GM18907 (cell line): Measurements from ENCODE around the gene SCAPER.
"Not testable (repeated sequence)": the region's sequence is repeated elsewhere in the genome, so short reads cannot be mapped to it uniquely, and the experiment has no call there.

Experiments
- ATAC-seq: cut with Tn5 transposase; IDR thresholded peaks from one replicate; pipeline ENCODE4 v1.9.1; 2021; ENCODE audit warnings: mild to moderate bottlenecking, moderate library complexity; ENCODE audit not compliant: unreplicated experiment

Gene SCAPER

DNA sequence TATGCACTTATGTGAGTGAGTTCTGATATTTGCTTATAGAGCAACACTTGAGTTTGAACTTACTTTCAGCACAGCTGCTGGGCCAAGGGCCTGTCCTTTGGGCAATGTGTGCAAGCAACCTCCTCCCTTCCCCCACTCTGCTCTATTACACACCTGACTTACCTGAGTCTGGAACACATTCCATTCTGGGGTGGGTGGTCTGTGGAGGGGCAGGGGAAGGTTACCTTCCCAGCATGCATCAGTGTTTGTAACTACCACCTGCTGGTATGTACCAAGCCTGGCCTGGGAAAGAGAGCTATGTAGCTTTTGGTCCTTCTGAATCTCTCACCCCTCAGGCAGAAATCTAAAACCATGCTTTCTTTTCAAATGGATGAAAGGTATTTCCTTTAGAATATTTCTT is 465.6 kb downstream of the SCAPER start:
- no peak for ATAC-seq

DNA sequence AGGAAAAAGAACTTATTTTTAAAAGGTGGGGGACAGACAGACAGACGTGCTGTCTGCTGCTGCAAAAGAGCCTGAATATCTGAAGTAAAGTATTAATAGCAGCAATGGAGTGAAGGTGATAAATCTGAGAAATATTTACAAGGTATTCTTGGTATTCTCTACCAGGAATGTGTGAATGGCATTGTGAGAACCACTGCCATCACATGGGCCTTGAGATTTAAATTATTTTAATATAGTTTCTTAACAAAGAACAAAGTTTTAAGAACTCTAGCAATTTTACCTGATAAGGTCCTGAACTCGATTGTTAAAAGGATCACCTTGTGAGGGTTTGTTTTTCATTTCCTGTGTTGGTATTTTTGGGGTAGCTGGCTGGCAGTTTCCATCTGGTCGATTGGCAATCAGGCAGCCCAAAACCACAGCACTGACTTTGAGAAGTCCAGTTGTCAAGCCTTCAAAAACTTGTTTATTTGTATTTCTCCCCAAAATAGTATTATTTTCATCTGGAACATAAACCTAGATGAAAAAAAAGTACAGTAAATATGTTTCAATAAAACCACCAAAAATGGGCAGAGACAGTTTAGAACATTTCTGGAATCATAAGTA is 471.2 kb downstream of the SCAPER start:
- no peak for ATAC-seq

DNA sequence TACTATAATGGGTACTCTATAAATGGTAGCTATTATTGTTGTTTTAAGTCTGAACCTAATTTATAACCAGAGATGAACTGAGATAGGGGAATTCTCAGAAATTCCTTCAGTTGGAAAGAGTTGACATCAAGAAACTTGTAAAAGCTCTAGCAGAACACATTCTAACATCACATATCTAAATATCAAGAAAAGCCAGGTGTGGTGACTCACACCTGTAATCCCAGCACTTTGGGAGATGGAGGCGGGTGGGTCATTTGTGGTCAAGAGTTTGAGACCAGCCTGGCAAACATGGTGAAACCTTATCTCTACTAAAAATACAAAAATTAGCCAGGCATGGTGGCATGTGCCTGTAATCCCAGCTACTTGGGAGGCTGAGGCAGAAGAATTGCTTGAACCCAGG is 472.1 kb downstream of the SCAPER start:
- ATAC-seq: not testable (repeated sequence)

DNA sequence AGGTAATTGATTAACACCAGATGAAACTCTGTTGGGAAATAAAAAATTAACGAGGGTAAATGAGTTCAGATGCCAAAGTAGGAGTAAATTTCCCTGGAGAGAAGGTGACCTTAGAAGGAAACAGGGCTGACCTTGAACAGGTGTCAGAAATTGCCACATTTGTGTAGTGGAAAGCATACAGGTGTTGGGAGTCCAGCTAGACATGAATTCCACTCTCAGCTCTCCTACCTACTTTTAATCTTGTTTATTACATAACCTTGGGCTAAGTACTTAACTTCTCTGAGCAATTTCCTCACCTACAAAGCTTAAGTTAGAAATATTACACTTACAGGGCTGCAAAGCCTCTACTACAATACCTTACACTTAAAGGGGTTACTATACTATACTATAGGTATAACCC is 472.5 kb downstream of the SCAPER start:
- ATAC-seq: no peak

DNA sequence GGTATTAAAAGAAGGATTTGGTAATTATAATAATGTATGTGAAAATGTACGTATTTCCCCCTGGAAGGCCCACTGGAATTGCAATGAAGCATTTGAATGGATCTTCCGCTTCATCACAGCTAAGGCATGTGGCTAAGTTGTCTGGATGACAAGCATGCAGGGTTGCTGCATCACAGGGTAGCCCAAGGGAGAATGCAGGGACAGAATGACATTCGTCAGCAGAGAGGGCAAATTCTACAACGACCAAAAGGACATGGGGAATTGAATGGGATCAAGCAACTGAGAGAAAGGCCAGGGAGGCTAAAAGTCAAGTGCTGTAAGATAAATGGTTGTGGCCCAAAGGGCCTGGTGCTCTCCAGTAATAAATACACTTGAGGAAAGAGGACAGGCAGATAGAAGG is 473.2 kb downstream of the SCAPER start:
- no peak for ATAC-seq

DNA sequence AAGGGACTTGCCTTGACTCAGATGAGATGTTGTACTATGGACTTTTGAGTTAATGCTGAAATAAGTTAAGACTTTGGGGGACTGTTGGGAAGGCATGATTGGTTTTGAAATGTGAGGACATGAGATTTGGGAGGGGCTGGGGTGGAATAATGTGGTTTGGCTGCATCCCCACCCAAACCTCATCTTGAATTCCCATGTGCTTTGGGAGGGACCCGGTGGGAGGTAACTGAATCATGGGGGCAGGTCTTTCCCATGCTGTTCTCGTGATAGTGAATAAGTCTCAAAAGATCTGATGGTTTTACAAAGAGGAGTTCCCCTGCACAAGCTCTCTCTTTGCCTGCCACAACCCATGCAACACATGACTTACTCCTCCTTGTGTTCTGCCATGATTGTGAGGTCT is 474.4 kb downstream of the SCAPER start:
- not testable (repeated sequence) for ATAC-seq

DNA sequence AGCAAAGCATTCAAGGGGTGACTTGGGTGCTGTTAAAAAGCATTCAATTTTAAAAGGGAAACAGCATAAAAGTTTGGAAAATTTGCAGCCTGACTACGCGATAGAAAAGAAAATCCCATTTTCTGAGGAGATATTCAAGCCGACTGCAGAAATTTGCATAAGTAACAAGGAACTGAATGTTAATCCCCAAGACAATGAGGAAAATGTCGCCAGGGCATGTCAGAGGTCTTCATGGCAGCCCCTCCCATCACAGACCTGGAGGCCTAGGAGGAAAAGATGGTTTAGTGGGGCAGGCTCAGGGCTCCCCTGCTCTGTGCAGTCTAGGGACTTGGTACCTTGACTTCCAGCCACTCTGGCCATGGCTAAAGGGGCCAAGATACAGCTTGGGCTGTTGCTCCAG is 475.5 kb downstream of the SCAPER start:
- ATAC-seq: no peak

DNA sequence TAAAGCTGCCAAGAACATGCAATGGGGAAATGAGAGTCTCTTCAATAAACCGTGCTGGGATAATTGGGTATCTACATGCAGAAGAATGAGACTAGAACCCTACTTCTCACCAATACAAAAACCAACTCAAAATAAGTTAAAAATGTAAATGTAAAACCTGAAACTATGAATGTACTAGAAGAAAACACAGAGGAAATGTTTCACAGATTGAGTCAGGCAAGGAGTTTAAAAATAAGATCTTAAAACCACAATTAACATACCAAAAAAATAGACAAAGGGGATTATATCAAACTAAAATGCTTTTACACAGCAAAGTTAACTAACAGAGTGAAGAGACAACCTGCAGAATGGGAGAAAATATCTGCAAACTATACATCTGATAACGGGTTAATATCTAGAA is 478.2 kb downstream of the SCAPER start:
- ATAC-seq: no peak

DNA sequence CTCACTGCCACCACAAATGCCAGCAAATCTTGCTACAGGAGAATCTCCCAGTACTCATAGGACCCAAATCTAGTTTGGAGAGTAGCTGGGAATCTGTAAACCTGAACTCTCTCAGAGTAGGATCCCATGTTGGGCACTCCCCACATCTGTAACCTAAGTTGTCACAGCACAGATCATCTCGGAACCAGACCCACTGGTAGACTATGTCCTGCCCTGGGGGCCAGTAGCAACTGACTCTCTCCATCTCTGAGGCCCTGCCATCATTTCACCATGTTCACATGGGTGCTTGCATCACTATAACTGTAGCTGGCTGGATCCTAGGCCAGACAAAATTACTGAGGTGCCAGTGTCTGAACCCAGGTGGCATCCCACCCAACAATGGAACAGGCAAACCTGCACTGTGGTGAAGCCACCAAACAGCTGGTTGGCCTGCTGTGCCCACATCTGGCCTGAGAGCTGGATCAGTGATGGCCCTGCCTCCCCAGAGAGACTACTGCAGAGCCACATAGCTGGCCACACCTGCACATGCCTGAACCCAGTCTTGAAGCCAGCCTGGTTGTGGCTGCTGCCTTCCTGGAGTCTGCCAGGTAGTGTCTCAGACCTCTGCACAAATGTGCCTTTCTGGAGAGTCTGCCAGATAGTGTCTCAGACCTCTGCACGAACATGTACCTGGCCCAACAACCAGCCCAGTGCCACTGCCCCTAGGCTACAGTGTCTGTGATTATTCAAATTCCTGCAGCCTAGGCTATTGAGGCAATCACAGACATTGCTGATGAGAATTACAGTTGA is 486.6 kb downstream of the SCAPER start:
- ATAC-seq: no peak

DNA sequence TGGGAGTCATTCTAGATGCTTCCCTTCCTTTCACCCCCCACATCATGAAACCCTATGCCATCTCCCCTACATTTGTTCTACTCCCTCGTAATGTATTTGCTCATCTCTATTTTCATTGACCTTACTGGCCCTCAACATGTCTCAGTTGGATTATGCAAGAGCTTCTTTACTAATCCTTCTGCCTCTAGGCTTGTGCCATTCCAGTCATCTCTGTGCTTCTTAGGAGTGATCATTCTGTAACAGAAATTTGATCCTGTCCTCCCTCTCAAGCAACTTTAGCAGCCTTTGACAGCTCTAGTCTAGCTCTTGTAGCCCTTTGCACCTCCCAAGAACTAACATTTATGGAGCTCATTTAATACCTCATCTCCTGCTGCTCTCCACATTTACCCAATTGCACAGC is 503.9 kb downstream of the SCAPER start:
- ATAC-seq: no peak

DNA sequence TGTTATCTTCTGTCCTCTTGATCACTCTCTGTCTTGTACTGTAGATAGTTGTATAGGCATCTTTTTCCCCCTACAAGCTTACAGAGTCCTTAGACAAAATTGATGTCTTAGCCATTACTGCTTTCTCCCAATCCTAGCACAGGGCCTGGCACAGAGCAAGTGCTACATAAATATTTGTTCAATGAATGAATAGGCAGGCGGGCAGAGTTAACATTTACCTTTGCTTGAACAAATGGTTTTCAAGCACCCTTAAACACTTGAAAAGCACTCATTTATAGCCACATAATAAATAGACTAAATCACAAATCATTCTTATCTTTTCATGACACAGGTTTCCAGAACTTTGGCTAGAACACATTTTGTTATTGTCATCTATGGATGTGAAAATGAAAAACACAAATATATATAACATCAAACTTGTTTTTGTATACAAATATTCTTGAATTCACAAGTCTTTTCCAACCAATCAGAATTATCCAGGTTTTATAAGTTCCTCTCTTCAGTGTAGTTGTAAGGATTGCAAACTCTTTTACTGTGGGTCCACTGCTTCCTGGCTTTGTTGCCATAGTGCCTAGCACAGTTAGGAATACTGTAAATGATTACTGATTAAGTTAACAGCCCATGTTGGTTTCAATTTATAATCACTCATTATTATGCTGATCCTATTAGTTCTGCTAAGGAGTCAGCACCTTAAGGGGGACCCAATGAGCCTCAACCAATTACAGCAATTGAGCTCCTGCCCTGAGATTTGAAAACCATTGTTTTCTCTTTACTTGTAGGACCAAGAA is 506.6 kb downstream of the SCAPER start:
- ATAC-seq: no peak

DNA sequence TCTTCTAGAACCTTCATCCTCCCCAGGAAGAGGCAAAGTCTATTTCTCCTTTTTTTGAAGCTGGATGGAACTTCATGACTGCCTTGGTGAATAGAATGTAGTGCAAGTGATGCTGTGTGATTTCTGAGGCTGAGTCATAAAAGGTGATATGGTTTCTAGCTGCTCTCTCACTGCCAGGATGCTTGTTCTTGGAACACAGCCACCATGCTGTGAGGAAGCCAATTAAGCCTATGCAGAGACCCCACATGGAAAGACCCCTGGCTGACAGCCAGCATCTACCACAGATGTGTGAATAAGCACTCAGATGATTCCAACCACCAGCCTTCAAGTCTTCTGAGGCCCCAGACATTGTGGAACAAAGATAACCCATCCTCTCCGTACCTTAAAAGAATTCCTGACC is 511.5 kb downstream of the SCAPER start:
- no peak for ATAC-seq

DNA sequence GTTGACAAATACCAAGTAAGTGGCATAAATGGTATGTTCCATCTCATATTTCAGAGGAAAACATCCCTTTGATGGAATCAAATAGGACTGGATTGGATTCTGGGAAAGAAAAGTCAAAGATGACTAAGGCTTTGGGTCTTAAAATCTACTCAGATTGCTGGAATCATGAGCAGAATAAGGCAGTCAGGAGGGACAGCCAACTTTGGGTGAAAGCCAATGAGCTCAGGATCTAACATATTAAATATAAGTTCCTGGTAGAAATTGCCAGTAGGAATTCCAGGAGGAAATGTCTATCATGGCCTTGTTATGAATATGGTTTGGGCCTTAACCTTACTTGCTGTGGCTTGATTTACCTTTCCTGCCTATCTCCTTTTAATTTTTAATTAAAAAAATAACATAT is 513.3 kb downstream of the SCAPER start:
- ATAC-seq: no peak

DNA sequence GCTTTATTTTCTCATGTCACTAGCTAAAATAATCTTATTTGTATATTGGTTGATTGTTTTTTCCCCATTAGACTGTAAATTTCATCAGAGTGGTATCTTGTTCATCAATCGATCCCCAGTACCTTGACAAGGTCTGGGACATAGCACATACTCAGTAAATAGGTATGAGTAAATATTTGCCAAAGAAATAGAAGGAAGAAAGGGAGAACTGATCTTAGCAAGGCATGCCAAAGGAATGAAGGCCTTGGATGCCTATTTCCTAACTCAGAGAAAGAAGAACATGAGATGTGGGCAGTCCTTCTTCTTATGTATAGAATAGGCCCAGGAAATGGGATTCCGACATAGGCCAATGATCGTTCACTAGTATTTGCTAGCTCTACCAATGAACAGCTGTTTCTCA is 513.8 kb downstream of the SCAPER start:
- no peak for ATAC-seq

DNA sequence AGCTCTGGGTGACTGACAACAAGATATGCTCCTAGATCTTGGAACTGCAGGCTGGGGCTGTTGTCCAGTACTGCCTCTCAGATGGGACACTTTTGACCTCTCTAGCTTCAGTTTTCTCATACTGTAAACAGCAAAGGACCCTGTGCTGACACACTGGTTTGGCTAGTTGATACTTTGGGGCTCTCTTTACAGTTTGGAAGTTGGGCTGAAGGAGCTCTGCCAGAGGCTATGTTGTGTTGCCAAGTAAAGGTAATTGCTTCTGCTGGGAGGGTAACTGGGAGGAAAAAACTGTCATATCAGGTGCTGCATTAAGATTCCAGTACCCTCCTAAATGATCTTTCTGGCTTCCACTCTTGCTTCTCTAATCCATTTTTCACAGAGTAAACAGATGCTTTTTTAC is 514.6 kb downstream of the SCAPER start:
- no peak for ATAC-seq

DNA sequence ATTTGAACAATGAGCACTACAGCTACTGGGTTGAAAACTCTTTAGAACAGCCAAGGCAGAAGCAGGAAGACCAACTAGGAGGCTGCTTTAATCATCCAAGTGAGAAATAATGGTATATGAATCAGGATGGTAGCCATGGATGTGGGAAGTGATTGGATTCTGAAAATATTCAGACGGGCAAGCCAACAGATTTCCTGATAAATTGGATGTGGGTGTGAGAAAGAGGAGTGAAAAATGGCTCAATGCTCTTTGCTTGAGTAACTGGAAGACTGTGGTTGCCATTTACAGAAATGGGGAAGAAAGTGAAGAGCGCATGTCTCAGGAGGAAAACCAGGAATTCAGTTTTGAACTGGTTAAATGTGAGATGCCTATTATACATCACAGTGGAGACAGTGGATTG is 518.2 kb downstream of the SCAPER start:
- ATAC-seq: no peak

DNA sequence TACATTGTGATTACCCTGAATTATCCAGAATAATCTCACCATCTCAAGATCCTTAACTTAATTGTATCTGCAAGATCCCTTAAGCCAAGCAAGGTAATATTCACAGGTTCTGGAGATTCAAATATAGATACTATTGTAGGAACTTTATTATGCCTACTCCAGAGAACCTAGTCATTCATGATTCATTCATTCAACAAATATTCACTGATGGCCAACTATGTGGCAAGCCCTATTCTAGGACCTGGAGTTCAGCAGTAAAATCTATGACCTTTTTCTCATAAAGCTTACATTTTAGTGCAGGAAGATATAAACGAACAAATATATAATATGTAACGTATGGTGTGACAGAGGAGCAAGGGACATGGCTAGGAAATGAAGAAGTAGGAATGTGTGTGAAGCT is 519.0 kb downstream of the SCAPER start:
- no peak for ATAC-seq

DNA sequence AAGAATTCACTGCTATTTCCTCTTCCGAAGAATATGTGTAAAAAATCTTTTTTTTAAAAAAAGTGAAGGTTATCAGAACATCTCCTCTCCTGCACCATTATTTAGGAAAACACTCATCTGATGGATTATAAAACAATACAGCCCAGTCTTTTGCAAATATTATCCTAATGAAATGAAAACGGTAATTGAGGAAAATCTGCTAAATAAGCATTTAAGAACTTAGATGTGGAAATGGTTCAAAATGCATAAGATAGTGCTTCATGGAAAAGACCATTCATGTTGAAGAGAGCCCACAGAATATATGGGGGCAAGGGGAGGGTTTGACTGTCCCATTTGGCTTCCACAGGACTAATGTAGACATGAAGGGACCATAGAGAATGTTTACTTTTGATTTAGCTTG is 520.7 kb downstream of the SCAPER start:
- no peak for ATAC-seq

DNA sequence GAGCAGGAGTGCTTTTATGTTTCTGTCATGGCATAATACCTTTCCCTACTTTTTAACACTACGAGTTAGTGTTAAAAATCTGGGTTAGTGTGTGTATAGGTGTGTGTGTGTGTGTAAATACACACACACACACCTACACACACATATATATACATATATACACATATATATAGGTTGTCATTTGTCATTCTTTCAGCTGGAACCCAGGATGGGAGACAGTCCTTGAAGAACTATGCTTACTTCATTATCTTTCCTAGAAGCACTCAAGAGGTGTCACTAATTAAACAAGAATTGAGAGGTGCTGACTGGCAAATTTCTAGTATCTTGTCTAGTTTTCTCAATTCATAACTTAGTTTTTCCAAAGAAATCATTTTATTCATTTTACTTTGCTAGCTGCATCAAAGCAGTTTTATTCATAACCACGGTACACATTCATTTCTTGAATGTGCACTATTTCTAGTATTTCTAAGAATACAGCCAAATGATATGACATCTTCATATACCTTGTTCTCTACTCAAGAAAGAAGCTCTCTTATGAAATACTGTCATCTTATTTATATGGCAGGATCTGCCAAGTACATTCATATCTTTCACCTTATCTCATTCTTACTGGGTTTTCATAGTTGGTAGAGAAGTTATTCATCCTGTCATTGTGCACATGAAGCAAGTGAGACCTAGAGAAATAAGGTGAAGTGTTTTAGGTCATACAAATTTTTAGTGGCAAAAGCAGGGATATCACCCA is 522.0 kb downstream of the SCAPER start:
- no peak for ATAC-seq

DNA sequence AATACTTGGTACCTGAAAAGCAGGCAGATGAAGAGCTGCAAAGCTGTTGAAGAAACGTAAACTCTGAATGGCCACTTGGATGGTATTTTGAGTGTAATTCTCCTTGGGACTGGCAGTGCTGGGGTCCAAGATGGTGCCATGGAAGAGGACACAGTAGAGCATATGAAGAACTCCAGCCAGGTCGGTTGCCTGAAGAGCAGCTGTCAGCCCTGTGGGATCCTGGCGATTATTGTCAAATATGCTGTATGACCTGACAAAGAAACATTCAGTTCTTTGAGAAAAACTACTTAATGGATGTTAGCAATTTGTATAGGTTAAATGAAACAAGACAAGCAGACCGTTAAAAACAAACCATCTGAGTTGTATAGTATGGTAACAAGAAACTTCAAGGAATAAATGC is 523.8 kb downstream of the SCAPER start:
- ATAC-seq: no peak

DNA sequence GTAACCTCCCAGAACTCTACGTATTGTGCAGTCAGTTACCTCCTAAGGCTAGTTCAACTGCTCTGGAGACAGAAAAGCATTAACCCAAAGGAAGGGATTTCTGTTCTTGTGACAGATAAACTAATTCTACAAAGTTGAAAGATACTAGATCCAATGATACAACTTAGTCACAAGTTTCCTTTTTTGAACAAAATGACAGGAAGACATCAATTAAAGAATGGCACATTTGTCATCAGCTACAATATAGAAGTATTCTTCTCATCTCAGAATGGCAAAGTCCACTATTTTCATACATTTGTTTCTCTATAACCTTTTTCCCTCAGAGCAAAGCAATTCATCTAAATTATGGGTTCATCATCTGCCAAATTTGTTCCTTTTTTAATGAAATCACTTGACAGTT is 524.9 kb downstream of the SCAPER start:
- no peak for ATAC-seq
